Kidney glomerular epithelial cell (primary cell): ENCODE measurements around the gene SLAMF1.

Source experiments
- DNase-seq: peaks from one replicate; lab custom pipeline; 2025; lab: John Stamatoyannopoulos, UW

Gene SLAMF1

DNA sequence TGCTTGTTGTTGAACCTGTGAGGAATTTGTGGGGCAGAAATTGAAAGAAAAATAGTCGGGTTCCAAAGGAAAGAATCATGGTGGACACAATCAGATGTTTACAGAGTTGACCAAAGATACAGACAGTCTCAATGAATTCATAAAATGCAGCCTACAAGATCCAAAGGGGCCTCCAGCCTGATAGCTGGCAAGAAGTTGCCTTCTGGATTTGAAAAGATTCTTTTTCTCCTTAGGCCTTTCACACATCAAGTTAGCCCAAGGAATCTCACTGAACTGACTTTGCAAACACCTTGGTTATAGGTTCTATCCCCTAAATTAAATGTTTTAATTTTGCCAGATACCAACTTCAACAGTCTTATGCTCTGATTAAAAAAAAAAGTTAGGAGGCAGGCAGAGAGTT lies 21.5 kb downstream of the SLAMF1 start:
- no peak for DNase-seq

DNA sequence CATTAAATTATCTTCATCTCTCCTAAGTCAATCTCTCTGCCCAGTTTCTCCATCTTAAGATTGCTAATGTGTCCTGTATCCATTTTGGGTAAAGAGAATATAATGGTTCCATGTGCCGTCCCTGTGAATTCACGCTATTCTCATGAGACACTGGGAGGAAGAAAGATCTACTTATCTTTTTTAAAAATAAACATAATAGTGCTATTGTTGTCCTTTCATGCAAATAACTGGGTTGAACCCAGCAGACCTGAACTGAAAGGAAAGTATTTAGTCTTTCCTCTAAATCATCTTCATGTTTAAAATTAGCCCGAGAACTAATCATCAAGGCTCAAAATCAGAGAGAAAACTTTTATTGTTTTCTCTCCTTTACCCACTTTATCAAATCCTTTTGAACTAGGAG lies 22.4 kb downstream of the SLAMF1 start:
- DNase-seq: no peak

DNA sequence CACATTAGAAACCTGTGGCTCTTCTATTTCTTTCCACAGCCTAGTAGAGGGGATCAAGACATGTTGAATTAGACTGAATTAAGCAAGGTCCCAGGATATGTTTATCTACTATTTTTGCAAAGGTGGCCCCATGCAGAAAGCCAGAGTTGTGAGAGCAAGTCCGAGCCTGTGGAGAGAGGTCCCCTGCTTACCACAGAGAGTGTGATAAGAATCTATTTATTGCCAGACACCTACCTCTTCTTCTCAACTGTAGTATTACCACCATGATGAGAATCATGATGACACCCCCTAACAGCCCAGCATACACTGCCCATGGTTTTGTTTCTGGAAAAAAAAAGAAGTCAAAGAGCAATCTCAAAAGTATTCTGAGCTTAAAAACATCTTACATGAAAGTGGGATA lies 23.0 kb downstream of the SLAMF1 start:
- no peak for DNase-seq

DNA sequence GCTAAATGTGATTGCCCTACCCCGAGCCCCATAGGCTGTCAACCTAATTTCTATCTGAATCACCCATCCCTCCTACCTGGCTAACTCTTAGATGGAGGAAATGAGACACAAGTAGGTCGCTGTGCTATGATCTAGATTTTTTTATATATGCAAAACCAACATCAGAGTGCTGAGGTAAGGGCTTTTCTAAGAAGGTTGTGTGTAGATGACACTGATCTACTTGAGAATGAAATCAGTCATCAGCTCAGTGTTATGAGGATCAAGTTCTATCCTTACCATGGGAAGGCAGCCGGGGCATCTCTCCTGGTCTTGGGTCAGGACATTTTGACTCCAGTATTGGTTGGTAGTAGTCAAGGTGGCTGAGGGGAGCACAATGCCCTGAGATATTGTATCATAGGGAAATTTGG lies 23.6 kb downstream of the SLAMF1 start:
- no peak for DNase-seq

DNA sequence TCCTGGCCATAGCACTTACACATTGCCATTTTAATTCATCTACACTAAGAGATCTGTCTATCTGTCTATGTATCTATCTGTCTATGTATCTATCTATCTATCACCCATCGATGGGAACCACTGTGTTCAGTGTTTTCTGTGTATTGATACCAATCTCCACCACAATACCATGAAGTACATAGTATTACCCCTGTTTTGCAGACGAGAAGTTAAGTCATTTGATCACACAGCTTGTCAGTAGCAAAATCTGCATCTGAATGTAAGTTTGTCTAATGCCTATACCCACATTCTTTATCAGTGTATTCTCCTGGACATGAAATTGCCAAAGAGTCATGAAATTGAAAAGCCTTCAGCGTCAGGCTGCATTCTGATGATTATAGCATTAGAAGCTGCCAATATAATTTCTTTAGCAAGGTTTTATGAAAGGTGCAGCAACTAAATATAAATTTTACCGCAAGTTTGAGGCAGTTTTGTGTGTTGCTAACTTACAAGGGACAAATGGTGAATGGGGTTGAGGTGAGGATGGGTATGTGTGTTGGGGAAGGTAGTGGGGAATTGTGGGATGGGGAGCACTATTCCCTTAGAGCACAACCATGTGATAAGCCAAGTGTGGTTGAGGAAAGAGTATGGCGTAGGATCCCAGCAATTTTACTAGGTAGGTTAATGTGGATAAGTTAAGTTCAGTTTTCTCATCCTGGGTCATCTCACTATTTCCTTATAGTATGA lies 24.2 kb downstream of the SLAMF1 start:
- no peak for DNase-seq

DNA sequence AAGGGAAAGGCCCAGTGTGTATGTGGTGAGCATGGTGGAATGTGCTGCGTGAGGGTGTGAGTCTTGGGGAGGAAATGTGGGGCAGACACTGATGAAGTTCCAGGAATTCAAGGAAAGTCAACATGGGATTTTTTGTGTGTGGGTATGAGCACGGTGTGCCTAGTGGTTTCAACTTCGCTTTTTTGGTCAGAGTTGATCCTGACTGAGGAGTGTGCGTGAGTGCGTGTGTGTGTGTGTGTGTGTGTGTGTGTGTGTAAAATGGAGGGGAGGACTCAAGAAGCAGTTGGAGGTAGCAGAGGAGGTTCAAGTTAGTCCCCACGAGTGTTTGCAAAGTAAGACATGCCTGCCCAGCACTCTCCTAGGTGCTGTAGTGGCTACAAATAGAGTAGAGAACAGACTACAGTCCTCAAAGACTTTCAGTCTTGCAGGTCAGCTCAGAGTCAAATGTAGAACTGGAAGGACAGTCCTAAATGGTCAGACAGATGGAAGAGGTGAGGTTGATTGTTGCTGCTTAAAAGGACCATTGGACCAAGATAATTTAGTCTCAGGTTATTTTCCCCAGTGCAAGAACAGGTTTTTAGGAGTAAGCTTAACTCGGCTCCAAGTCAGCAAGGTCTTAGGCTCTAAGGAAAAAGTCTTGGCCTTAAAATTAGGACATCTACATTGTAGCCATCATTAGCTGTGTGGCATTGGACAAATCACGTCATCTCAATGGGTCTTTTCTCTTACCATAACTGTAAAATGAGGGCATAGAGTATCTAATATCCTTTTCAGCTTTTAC lies 25.0 kb downstream of the SLAMF1 start:
- no peak for DNase-seq

DNA sequence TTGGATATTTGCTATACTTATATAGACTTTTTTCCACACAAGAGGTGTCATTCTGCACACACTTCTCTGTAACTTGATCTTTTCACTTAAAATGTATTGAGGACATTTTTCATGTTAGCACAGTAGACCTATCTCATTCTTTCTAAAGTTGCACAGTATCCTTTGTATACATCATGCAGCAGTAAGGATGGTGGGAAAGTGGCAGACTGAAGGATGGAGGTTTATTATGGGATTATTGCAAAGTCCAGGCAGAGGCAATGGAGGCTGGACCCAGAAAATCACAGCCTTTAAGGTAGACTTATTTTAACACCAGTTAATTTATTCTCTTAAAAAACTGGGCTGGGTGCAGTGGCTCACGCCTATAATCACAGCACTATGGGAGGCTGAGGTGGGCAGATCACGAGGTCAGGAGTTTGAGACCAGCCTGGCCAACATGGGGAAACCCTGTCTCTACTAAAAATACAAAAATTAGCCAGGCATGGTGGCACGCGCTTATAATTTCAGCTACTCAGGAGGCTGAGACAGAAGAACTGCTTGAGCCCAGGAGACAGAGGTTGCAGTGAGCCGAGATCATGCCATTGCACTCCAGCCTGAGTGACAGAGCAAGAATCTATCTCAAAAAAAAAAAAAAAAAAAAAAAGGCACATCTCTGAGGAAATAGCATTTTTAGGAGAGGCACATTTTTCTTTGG lies 25.8 kb downstream of the SLAMF1 start:
- no peak for DNase-seq

DNA sequence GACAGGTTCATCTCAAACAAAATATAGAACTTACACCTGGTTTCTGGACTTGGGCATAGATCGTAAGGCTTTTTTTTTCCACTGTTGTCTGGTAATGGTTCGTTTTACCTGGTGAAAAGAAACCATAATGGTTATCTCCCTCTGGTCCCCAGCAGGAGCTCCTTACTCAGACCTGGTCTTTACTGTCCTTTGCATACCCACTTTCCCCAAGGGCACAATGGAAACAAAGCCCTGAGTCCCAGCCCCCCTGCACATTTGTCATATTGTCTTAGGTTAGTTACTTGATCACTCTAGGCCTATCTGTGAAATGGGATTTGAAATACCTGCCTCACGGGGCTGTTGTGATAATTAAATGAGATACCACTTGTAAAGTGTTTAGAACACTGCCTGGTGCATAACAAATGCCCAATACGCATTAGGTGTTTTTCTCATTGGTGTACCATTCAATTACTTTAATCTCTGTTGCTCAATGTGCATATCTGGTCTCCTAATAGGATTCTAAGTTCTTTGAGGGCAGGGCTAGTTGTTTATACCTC lies 27.0 kb downstream of the SLAMF1 start:
- no peak for DNase-seq

DNA sequence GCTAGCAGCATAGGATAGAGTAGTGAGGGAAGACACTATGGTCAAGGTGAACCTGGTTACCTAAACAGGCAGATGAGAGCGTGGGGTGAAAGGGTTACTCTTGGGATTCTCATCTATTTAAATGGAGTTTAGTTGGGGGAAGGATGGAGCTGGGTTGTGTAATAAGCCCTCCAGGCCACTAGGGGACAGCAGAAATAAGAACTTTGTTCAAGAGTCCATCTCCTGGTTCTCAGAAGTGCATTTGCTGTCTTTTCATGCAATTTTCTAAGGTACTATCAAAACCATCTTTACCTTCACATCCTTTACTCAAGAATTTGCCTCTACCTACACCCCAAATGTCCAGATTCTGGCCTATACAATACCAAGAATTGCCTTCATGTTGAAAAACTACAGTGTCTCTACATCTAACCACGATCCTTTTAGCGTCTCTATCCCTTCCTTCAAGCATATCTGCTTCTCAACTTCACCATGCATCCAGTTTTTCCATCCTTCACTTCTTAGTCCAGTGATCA lies 28.0 kb downstream of the SLAMF1 start:
- no peak for DNase-seq

DNA sequence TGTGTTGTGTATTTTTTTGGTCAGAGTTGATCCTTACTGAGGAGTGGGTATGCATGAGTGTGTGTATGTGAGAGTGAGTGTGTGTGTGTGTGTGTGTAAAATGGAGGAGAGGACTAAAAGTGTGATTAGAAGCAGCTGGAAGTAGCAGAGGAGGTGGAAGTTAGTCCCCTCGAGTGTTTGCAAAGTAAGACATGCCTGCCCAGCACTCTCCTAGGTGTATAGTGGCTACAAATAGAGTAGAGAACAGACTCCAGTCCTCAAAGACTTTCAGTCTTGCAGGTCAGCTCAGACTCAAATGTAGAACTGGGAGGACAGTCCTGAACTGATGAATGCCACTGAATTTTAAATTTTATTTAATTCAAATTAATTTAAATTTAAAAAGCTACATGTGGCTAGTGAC lies 28.5 kb downstream of the SLAMF1 start:
- no peak for DNase-seq

DNA sequence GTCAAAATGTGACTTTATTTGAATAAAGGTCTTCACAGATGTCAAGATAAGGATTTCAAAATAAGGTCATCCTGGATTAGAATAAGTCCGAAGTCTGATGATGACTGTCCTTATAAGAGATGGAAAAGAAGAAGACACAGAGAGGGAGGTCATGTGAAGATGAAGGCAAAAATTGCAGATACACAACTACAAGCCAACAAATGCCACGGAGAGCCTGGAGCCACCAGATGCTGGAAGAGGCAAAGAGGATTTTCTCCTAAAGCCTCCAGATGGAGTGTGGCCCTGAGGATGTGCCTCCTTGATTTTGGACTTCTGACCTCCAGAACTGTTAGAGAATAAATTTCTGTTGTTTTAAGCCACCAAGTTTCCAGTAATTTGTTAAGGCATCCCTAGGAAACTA lies 31.2 kb downstream of the SLAMF1 start:
- DNase-seq: no peak

DNA sequence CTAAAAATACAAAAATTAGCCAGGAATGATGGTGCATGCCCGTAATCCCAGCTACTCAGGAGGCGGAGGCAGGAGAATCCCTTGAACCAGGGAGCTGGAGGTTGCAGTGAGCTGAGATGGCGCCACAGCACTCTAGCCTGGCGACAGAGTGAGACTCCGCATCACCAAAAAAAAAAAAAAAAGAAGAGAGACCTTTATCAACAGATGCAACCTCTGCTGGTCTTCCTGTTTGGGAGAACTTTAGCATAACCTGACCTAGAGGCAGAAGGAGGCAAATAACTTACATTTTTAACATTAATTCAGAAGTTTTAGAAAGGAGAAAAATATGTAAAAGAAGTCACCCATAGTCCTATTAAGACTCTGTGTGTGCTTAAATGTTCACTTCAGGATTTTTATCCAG lies 32.4 kb downstream of the SLAMF1 start:
- DNase-seq: no peak

DNA sequence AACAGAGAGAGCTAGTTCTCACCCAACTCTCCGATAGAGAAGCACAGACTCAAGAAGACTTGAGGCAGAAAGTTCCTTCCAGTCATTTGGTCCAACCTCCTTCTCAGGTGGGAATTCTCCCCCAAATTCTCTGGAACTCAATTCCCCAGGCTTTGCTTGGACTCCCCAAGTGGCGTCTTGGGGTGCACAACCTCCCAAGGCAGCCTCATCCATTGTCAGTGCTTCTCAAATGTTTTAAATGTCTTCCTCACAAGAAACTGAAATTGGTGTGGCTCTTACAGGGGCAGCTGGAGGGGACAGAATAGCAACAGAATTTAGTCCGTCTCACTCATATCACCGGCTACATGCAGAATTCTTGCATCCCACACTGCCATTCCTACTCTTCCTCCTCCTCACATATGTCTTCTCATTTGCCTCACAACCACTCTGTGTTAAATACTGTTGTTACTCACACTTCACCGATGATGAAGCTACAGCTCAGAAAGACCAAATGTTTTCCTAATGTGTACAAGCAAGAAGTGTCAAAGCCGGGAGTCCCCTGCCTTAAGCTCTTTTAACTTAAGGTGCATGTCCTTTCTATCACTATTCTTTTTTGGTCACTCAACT lies 34.1 kb downstream of the SLAMF1 start:
- no peak for DNase-seq

DNA sequence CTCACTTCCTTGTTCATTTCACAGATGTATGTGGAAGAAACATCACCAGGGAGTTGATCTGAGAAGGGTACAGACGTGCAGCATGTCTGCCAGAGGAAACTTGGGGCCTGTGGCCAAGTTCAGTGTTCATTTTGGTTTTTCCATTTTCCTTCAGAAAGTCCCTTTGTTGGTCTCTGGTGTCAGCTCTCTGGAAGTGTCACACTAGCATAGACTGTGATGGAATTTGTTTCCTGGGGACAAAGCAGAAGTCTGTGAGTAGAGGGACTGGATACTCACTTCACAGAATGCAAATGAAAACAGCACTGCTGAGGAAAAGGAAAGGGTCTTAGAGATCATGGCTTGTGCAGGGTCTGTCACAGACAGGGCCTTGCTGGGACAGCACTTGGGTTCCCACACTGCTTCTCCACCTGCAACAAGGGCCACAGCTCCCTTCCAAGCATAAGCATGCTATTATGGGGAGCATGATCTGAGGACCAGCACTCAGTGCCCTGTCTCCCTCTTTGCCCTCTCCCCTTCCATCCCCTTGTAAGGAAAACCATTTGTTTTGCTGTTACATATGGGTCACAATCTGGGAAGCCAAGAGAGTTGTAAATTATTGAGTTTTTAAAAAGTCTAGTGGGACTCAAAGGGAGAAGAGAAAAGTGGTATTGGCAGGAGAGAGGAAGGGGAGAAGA lies 36.1 kb downstream of the SLAMF1 start:
- no peak for DNase-seq

DNA sequence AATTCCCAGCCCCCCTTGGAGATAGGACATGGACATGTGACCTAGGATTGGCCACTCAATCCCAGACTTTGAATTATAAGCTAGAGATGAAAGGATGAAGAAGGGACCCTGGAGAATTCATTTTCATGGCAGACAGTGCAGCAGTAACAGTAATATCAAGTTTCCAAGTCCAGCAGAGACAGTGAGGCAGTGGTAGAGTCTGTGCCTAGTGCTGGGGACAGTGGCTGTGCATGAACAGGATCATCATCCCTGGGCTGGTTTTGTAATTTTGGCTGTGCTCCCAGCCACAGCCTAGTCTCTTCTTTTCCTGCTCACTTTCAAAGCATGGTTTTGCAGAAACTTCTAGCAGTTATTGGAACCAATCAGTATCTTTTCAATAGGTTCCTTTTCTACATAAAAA lies 37.9 kb downstream of the SLAMF1 start:
- no peak for DNase-seq

DNA sequence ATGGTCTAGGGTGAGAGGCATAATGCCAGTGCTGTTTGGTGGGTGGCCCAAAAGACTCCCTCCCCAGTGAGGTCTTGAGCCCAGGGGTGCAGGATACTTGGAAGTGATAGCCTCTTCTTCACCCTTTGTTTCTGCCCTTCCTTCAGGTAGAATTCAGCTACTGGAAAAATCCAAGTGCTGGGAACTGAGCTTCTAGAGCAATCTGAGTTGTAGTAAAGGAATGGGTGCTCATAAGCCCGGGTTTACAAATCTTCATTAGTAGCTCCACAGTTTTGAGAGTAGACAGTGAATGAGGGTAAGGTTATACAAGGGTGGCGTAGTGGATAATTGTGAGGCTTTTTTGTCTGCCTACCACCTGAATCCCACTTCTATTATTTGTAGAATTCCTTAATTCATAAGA lies 38.3 kb downstream of the SLAMF1 start:
- DNase-seq: no peak

DNA sequence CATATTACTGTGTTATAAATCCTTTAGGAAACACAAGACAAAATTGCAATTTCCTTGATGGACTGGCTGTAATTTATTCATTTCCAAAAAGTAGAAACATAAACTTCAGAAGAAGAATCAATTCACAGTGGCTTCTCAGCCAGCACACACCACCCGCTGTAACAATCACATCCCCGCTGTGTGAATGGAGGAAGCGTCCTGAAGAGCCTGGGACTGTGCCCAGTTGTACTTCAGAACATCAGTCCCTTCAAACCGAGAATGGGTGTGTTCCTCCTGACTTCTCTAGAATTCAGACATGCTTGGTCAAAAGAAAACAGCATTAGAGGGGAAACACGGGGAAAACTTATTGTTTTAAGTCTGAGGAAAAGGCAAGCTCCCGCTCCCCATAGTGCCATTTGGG lies 38.8 kb downstream of the SLAMF1 start:
- DNase-seq: no peak

DNA sequence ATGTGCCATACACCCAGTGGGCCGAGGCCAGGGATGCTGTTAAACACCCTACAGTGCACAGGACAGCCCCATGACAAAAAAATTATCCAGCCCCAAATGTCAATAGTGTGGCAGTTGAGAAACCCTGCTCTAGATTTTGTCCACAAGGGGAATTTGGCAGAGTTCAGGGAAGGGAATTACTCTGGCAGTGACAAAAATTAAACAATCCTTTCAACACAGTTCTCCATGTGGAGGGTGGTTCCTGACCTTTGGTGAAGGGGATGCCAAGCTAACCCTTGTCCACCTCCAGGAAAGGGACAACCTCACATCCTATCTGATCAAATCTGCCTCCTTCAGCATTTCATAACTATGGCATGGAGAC lies 39.2 kb downstream of the SLAMF1 start:
- no peak for DNase-seq

DNA sequence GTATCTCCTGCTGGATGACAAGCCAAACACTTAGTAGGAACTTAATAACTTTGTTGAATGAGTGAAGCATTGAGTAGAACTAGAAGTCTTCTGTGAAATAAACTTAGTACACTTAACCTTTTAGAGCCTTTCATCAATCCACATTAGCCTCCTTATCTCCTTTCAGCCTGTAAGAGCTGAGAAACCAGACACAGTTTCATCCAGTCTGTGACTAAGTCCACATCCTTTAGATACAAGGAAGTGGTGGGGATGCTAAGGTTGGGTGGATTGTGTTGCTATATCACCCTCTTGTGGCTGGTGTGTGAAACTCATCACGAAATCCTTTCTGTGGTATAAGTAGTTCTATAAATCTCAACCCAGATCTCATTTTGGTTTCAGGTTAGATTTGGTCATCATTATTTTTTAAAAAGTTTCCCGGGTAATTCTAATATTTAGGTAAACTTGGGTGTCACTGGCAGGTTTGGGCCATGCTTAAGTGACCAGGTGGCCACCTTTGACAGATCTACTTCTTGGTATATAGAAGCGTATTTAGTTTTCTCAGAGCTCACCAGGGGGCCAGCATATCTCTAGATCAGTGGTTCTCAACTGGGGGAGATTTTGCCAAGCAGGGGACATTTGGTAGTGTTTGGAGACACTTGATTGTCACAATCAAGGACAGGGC lies 39.7 kb downstream of the SLAMF1 start:
- peak; percentile 67 for DNase-seq

DNA sequence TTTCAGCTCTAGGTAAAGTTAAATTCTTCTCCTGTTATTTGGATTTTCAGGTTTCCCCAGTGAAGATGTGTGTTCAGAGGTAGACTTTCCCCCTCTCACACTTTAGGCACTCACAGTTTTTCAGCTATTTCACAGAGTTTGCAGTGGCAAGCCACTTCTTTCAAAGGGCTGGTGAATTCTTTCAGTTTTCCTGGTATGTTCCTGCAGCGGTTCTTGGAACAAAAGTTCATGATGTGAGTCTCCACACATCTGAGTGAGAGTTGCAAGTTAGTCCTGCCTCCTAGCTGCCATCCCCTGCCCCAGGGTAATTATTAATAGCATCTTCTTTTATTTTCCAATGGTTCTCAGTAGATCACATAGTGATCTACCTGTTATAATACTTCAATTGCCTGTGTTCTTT lies 40.2 kb downstream of the SLAMF1 start:
- DNase-seq: no peak

DNA sequence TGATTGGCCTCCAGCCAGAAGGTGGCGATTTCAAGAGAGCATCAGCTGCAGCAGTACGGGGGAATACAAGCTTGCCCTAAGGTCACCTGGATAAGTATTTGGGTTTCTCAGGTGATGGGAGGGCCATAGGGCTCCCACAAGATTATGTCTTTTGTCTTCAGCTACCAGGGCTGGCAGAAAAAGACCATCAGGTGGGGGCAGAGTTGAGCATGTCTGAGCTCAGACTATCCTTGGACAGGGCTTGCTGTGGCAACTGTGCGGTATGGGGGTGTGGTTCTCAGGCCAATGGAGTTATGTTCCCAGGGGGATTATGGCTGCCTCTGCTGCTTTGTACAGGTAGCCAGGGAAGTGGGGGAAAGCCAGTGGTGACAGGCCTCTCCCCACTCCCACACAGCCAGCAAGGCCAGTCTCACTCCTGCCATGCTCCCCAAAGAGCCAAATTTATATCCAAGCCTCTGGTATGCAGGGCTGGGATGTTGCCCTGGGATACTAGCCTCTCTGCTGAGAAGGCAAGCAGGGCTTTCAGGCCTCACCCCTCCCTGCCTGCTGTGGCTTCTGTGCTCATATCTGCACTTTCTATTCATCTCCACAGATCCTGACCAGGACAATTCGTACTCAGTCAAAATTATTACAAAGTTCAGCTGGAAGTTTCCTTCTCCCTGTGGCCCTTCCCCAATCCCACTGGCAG lies 40.9 kb downstream of the SLAMF1 start:
- DNase-seq: no peak
